Bronchial epithelial cell (primary cell): Measurements from ENCODE around the gene RUFY1. TPM values are rescaled to one million over a fixed set of nuclear protein-coding genes. Genes with fewer than 3 reads are reported as not detected.

Experiments
- DNase-seq: peaks from one replicate; pipeline ENCODE4 v3.0.0-alpha.2; 2010; ENCODE audit warnings: low read depth
- FAIRE-seq: peaks from 2 replicates; lab custom pipeline; 2011; peaks lifted over from hg19 to GRCh38; lab: Jason Lieb, UNC
- H3K27me3 ChIP-seq: 2 replicates; pipeline ENCODE4 v1.5.1; 2011; ENCODE audit warnings: low read length; ENCODE audit not compliant: control insufficient read depth, insufficient read depth
- H3K36me3 ChIP-seq: 2 replicates; pipeline ENCODE4 v1.5.1; 2011; ENCODE audit warnings: low read length; ENCODE audit not compliant: control insufficient read depth, insufficient read depth
- H3K4me3 ChIP-seq: 2 replicates; pipeline ENCODE4 v1.5.1; 2011; ENCODE audit warnings: mild to moderate bottlenecking, low read depth, low read length, control low read depth
- CTCF ChIP-seq: IDR thresholded peaks from 2 replicates; pipeline ENCODE4 v1.5.1; 2011; ENCODE audit warnings: mild to moderate bottlenecking, moderate library complexity, low read length, control low read depth, inconsistent platforms; ENCODE audit not compliant: insufficient read depth, severe bottlenecking
- total RNA-seq: library from RNA; depleted of rRNA; stranded (reverse); fragments of >200 nt; gene quantifications from 2 replicates; pipeline ENCODE4 v1.2.1, GENCODE V29; 2014

The RUFY1 gene
- total RNA-seq, 1 donor from 2014 or later: 32.9 TPM

GRCh38 chr5:179606071-179606909 lies 55.9 kb downstream of the RUFY1 start:
- no peak for FAIRE-seq
- peaks cover 24% of the 10 kb centered on the region for H3K36me3 ChIP-seq
- TF ChIP-seq CTCF: no peak
- DNase-seq: no peak
- no peaks in the 10 kb centered on the region for H3K27me3 ChIP-seq
- no peak overlapping the region for H3K4me3 ChIP-seq

- FAIRE-seq (no peak), DNase-seq (no peak)
- TF ChIP-seq CTCF: no peak
- H3K27me3 ChIP-seq: no peaks in the 10 kb centered on the region
- H3K4me3 ChIP-seq: no peak overlapping the region
- peaks cover 23% of the 10 kb centered on the region for H3K36me3 ChIP-seq
Measured at GRCh38 chr5:179606910-179607159, 56.5 kb downstream of the RUFY1 start.

- H3K4me3 ChIP-seq: no peak overlapping the region
- peaks cover 19% of the 10 kb centered on the region for H3K36me3 ChIP-seq
- no peaks in the 10 kb centered on the region for H3K27me3 ChIP-seq
- no peak for TF ChIP-seq CTCF
- FAIRE-seq (no peak), DNase-seq (no peak)
Measured at GRCh38 chr5:179607160-179607931, 57.0 kb downstream of the RUFY1 start.

GRCh38 chr5:179608131-179608581 lies 57.8 kb downstream of the RUFY1 start:
- no peak for TF ChIP-seq CTCF
- DNase-seq (no peak), FAIRE-seq (no peak)
- peaks cover 20% of the 10 kb centered on the region for H3K36me3 ChIP-seq
- H3K4me3 ChIP-seq: no peak overlapping the region
- H3K27me3 ChIP-seq: no peaks in the 10 kb centered on the region

- Histone ChIP-seq H3K27me3 (no peaks in the 10 kb centered on the region), H3K4me3 (no peak overlapping the region), H3K36me3 (peaks cover 25% of the 10 kb centered on the region)
- FAIRE-seq (no peak), DNase-seq (no peak)
- no peak for TF ChIP-seq CTCF
Measured at GRCh38 chr5:179609834-179610108, 59.4 kb downstream of the RUFY1 start.
